22Rv1 (cell line): ENCODE results near the gene CCL4.

Experiments used
- CTCF ChIP-seq: fragments of 450-650 bp; IDR thresholded peaks from 2 replicates; pipeline ENCODE4 v1.5.1; 2017; ENCODE audit warnings: mild to moderate bottlenecking
- ZFX ChIP-seq: fragments of 450-650 bp; IDR thresholded peaks from 2 replicates; pipeline ENCODE4 v1.6.1; 2017; ENCODE audit warnings: antibody characterized with exemption, borderline replicate concordance

GRCh38 chr17:36130346-36130745, 26.7 kb downstream of the CCL4 start:
- TF ChIP-seq CTCF (no peak), ZFX (no peak)
